Suppressor macrophage (primary cell): ENCODE results near the gene ACTRT2.

Experiments
- DNase-seq, 4 experiments: peaks; one replicate each; pipeline ENCODE4 v3.0.0-alpha.2; 2020 to 2022

The ACTRT2 gene

GRCh38 chr1:2983706-2984398, 37.4 kb upstream of the ACTRT2 start:
- no peak for DNase-seq

GRCh38 chr1:2984399-2985061, 36.7 kb upstream of the ACTRT2 start:
- no peak for DNase-seq

GRCh38 chr1:2985067-2985561, 36.2 kb upstream of the ACTRT2 start:
- DNase-seq, result no peak

GRCh38 chr1:2985694-2986548, 35.3 kb upstream of the ACTRT2 start:
- DNase-seq, result no peak

- no peak for DNase-seq
Observed at GRCh38 chr1:2986549-2987305, 34.5 kb upstream of the ACTRT2 start.

GRCh38 chr1:2987773-2988172, 33.5 kb upstream of the ACTRT2 start:
- no peak for DNase-seq

GRCh38 chr1:2988256-2988655, 33.0 kb upstream of the ACTRT2 start:
- no peak for DNase-seq

- DNase-seq, result no peak
Observed at GRCh38 chr1:2989185-2989584, 32.1 kb upstream of the ACTRT2 start.

GRCh38 chr1:2989976-2990375, 31.3 kb upstream of the ACTRT2 start:
- DNase-seq, result no peak

- no peak for DNase-seq
Observed at GRCh38 chr1:2990376-2991115, 30.7 kb upstream of the ACTRT2 start.

- no peak for DNase-seq
Observed at GRCh38 chr1:2991753-2992495, 29.3 kb upstream of the ACTRT2 start.

- DNase-seq, result no peak
Observed at GRCh38 chr1:2998503-2999100, 22.7 kb upstream of the ACTRT2 start.

- no peak for DNase-seq
Observed at GRCh38 chr1:2999138-2999537, 22.1 kb upstream of the ACTRT2 start.

GRCh38 chr1:2999571-2999970, 21.7 kb upstream of the ACTRT2 start:
- no peak for DNase-seq

- DNase-seq, result no peak
Observed at GRCh38 chr1:3000214-3000613, 21.1 kb upstream of the ACTRT2 start.

GRCh38 chr1:3000671-3001470, 20.4 kb upstream of the ACTRT2 start:
- DNase-seq, result no peak

GRCh38 chr1:3001471-3002348, 19.6 kb upstream of the ACTRT2 start:
- no peak for DNase-seq

GRCh38 chr1:3002349-3003038, 18.8 kb upstream of the ACTRT2 start:
- DNase-seq, result no peak
